ENCODE measurements around the gene ANO6. TPM values are rescaled to one million over a fixed set of nuclear protein-coding genes. Genes with fewer than 3 reads are reported as not detected.
"Not testable (repeated sequence)": the region's sequence is repeated elsewhere in the genome, so short reads cannot be mapped to it uniquely, and the experiment has no call there.

Gene ANO6
- total and polyA plus RNA-seq, 4 donors, result 18.6 to 52.3 (median 29.1) TPM

- H3K36me3 ChIP-seq (ENCODE audit: control insufficient read depth in 4 of 4, insufficient read depth in 3 of 4, low read depth in 1 of 4, low read length in 3 of 4), result no peaks in the 10 kb centered on the region
- no peak overlapping the region for H3K9ac ChIP-seq (ENCODE audit: low read depth in 1 of 2, low read length in 2 of 2)
- no peak overlapping the region for H3K4me3 ChIP-seq (ENCODE audit: low read depth in 1 of 3, low read length in 3 of 3)
- TF ChIP-seq TAF1 (conservative IDR thresholded peaks at IDR 0.05), result no peak
- TF ChIP-seq RAD21 (IDR thresholded peaks at IDR 0.05), result no peak
- no peak for TF ChIP-seq FOXA2 (IDR thresholded peaks at IDR 0.05)
- TF ChIP-seq, protein P1, sequence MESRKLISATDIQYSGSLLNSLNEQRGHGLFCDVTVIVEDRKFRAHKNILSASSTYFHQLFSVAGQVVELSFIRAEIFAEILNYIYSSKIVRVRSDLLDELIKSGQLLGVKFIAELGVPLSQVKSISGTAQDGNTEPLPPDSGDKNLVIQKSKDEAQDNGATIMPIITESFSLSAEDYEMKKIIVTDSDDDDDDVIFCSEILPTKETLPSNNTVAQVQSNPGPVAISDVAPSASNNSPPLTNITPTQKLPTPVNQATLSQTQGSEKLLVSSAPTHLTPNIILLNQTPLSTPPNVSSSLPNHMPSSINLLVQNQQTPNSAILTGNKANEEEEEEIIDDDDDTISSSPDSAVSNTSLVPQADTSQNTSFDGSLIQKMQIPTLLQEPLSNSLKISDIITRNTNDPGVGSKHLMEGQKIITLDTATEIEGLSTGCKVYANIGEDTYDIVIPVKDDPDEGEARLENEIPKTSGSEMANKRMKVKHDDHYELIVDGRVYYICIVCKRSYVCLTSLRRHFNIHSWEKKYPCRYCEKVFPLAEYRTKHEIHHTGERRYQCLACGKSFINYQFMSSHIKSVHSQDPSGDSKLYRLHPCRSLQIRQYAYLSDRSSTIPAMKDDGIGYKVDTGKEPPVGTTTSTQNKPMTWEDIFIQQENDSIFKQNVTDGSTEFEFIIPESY (IDR thresholded peaks at IDR 0.05), result no peak
- no peak for TF ChIP-seq JUND (IDR thresholded peaks at IDR 0.05)
- H3K9me3 ChIP-seq (ENCODE audit: control insufficient read depth in 4 of 4, low read length in 3 of 4), result no peaks in the 10 kb centered on the region
- H3K27me3 ChIP-seq (ENCODE audit: control insufficient read depth in 4 of 4, insufficient read depth in 4 of 4, low read length in 3 of 4), result no peaks in the 10 kb centered on the region
- no peak overlapping the region for H3K27ac ChIP-seq (ENCODE audit: low read depth in 1 of 2, low read length in 2 of 2)
- peaks cover 4 to 31% (median 30%) of the 10 kb centered on the region in 4 donors for H3K4me1 ChIP-seq (ENCODE audit: control insufficient read depth in 4 of 4, insufficient read depth in 4 of 4, low read length in 3 of 4)
- WGBS, result 68% methylated on average over 4 of the region's 4 CpGs
- DNase-seq (ENCODE audit: low spot score), result no peak
Measured at GRCh38 chr12:45260854-45261253, 45.0 kb downstream of the ANO6 start.

DNA sequence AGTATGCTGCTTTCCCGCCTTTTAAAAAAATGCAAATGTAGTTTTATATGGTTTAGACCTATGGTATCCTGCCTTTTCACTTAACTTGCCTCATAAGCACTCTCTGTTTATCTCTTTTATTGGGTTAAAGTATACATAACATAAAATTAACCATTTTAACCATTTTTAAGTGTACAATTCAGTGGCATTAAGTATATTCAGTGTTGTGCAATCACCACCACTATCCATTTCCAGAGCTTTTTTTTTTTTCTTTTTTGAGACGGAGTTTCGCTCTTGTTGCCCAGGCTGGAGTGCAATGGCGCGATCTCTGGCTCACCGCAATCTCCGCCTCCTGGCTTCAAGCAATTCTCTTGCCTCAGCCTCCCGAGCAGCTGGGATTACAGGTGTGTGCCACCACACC lies 46.3 kb downstream of the ANO6 start:
- not testable (repeated sequence) for H3K27ac ChIP-seq (ENCODE audit: low read depth in 1 of 2, low read length in 2 of 2); H3K9ac ChIP-seq (ENCODE audit: low read depth in 1 of 2, low read length in 2 of 2); DNase-seq (ENCODE audit: low spot score); H3K9me3 ChIP-seq (ENCODE audit: control insufficient read depth in 4 of 4, low read length in 3 of 4); H3K4me3 ChIP-seq (ENCODE audit: low read depth in 1 of 3, low read length in 3 of 3); H3K36me3 ChIP-seq (ENCODE audit: control insufficient read depth in 4 of 4, insufficient read depth in 3 of 4, low read depth in 1 of 4, low read length in 3 of 4); H3K27me3 ChIP-seq (ENCODE audit: control insufficient read depth in 4 of 4, insufficient read depth in 4 of 4, low read length in 3 of 4)
- WGBS, result 87% methylated on average over 8 of the region's 8 CpGs
- peaks cover 4 to 30% (median 27%) of the 10 kb centered on the region in 4 donors for H3K4me1 ChIP-seq (ENCODE audit: control insufficient read depth in 4 of 4, insufficient read depth in 4 of 4, low read length in 3 of 4)

DNA sequence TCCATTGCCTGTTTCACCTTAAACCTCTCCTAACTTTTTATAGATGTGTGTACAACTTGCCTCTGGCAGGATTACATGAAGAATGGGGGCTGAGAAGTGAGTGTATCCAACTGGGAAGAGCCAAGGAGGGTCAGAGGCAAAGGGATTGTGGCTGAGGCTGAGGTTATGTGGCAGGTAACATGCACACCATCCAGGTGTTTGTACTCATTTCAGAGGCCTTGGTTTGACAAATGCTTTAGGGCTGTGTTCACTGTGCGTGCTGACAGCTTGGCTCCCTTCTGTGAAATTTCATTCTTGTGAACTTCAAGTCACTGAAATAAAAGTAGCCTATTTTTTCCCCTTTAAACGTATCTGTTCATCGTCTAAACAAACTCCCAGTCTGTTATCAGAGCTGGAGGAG lies 47.7 kb downstream of the ANO6 start:
- Histone ChIP-seq H3K36me3 (ENCODE audit: control insufficient read depth in 4 of 4, insufficient read depth in 3 of 4, low read depth in 1 of 4, low read length in 3 of 4) (no peaks in the 10 kb centered on the region), H3K9me3 (ENCODE audit: control insufficient read depth in 4 of 4, low read length in 3 of 4) (no peaks in the 10 kb centered on the region), H3K4me1 (ENCODE audit: control insufficient read depth in 4 of 4, insufficient read depth in 4 of 4, low read length in 3 of 4) (peaks cover 4 to 33% (median 27%) of the 10 kb centered on the region in 4 donors), H3K9ac (ENCODE audit: low read depth in 1 of 2, low read length in 2 of 2) (no peak overlapping the region), H3K27ac (ENCODE audit: low read depth in 1 of 2, low read length in 2 of 2) (no peak overlapping the region), H3K27me3 (ENCODE audit: control insufficient read depth in 4 of 4, insufficient read depth in 4 of 4, low read length in 3 of 4) (no peaks in the 10 kb centered on the region), H3K4me3 (ENCODE audit: low read depth in 1 of 3, low read length in 3 of 3) (no peak overlapping the region)
- WGBS, result 51% methylated on average over 3 of the region's 3 CpGs
- TF ChIP-seq SP1 (IDR thresholded peaks at IDR 0.05) (no peak), GABPA (IDR thresholded peaks at IDR 0.05 in 1 of 2, conservative IDR thresholded peaks at IDR 0.05 in 1 of 2) (no peak), TAF1 (conservative IDR thresholded peaks at IDR 0.05) (no peak), REST (IDR thresholded peaks at IDR 0.05) (no peak), FOXA1 (IDR thresholded peaks at IDR 0.05) (no peak), EGR1 (IDR thresholded peaks at IDR 0.05; ENCODE audit: low read depth in 2 of 2) (no peak), RXRA (IDR thresholded peaks at IDR 0.05) (no peak), YY1 (IDR thresholded peaks at IDR 0.05) (no peak), NR2F2 (IDR thresholded peaks at IDR 0.05) (no peak)
- TF ChIP-seq, protein P2, sequence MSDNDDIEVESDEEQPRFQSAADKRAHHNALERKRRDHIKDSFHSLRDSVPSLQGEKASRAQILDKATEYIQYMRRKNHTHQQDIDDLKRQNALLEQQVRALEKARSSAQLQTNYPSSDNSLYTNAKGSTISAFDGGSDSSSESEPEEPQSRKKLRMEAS (IDR thresholded peaks at IDR 0.05), result no peak
- TF ChIP-seq, protein P3, sequence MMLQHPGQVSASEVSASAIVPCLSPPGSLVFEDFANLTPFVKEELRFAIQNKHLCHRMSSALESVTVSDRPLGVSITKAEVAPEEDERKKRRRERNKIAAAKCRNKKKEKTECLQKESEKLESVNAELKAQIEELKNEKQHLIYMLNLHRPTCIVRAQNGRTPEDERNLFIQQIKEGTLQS (IDR thresholded peaks at IDR 0.05), result no peak
- no peak for DNase-seq (ENCODE audit: low spot score)

All from liver (tissue), 9 donors.